Measurements from ENCODE around the gene AHCTF1. TPM values are rescaled to one million over a fixed set of nuclear protein-coding genes. Genes with fewer than 3 reads are reported as not detected.

Gene AHCTF1
- total and polyA plus RNA-seq, 4 donors, result 4.2 to 17.5 (median 10.6) TPM

DNA sequence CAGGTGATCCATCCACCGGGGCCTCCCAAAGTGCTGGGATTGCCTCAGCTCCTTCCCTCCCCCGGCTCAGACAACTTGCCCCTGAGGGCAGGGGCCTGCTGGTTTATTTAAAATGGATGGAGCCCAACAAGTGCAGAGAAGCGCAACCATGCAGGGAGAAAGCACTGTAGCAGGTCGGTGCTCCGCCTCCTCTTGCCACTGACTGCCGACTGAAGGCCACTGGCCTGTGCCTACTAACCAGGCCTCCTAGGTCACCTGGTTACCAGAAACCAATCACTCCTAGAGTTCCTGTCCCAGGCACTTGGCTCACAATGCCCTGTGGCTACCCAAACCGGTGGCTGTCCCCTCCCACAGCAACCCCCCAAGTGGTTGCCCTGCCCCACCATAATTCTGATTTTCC is 40.2 kb upstream of the AHCTF1 start:
- H3K9ac ChIP-seq (ENCODE audit: low read depth in 1 of 2, low read length in 2 of 2), result no peak overlapping the region
- DNase-seq (ENCODE audit: low spot score), result no peak
- H3K27ac ChIP-seq (ENCODE audit: low read depth in 1 of 2, low read length in 2 of 2), result no peak overlapping the region
- peaks cover 3 to 6% (median 5%) of the 10 kb centered on the region in 4 donors for H3K9me3 ChIP-seq (ENCODE audit: control insufficient read depth in 4 of 4, low read length in 3 of 4)
- H3K4me3 ChIP-seq (ENCODE audit: low read depth in 1 of 3, low read length in 3 of 3), result no peak overlapping the region
- peaks cover 0 to 2% (median 0%) of the 10 kb centered on the region in 4 donors for H3K4me1 ChIP-seq (ENCODE audit: control insufficient read depth in 4 of 4, insufficient read depth in 4 of 4, low read length in 3 of 4)
- no peaks in the 10 kb centered on the region for H3K36me3 ChIP-seq (ENCODE audit: control insufficient read depth in 4 of 4, insufficient read depth in 3 of 4, low read depth in 1 of 4, low read length in 3 of 4)
- H3K27me3 ChIP-seq (ENCODE audit: control insufficient read depth in 4 of 4, insufficient read depth in 4 of 4, low read length in 3 of 4), result no peaks in the 10 kb centered on the region
- TF ChIP-seq RAD21 (IDR thresholded peaks at IDR 0.05), result no peak
- TF ChIP-seq TAF1 (conservative IDR thresholded peaks at IDR 0.05), result no peak
- TF ChIP-seq, protein P1, sequence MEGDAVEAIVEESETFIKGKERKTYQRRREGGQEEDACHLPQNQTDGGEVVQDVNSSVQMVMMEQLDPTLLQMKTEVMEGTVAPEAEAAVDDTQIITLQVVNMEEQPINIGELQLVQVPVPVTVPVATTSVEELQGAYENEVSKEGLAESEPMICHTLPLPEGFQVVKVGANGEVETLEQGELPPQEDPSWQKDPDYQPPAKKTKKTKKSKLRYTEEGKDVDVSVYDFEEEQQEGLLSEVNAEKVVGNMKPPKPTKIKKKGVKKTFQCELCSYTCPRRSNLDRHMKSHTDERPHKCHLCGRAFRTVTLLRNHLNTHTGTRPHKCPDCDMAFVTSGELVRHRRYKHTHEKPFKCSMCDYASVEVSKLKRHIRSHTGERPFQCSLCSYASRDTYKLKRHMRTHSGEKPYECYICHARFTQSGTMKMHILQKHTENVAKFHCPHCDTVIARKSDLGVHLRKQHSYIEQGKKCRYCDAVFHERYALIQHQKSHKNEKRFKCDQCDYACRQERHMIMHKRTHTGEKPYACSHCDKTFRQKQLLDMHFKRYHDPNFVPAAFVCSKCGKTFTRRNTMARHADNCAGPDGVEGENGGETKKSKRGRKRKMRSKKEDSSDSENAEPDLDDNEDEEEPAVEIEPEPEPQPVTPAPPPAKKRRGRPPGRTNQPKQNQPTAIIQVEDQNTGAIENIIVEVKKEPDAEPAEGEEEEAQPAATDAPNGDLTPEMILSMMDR (IDR thresholded peaks at IDR 0.05; ENCODE audit: low read depth, low read length, missing input control), result no peak
- TF ChIP-seq, protein P2, sequence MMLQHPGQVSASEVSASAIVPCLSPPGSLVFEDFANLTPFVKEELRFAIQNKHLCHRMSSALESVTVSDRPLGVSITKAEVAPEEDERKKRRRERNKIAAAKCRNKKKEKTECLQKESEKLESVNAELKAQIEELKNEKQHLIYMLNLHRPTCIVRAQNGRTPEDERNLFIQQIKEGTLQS (IDR thresholded peaks at IDR 0.05), result no peak
- TF ChIP-seq, protein P3, sequence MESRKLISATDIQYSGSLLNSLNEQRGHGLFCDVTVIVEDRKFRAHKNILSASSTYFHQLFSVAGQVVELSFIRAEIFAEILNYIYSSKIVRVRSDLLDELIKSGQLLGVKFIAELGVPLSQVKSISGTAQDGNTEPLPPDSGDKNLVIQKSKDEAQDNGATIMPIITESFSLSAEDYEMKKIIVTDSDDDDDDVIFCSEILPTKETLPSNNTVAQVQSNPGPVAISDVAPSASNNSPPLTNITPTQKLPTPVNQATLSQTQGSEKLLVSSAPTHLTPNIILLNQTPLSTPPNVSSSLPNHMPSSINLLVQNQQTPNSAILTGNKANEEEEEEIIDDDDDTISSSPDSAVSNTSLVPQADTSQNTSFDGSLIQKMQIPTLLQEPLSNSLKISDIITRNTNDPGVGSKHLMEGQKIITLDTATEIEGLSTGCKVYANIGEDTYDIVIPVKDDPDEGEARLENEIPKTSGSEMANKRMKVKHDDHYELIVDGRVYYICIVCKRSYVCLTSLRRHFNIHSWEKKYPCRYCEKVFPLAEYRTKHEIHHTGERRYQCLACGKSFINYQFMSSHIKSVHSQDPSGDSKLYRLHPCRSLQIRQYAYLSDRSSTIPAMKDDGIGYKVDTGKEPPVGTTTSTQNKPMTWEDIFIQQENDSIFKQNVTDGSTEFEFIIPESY (IDR thresholded peaks at IDR 0.05), result no peak
- TF ChIP-seq GABPA (IDR thresholded peaks at IDR 0.05 in 1 of 2, conservative IDR thresholded peaks at IDR 0.05 in 1 of 2), result no peak
- TF ChIP-seq, protein P4, sequence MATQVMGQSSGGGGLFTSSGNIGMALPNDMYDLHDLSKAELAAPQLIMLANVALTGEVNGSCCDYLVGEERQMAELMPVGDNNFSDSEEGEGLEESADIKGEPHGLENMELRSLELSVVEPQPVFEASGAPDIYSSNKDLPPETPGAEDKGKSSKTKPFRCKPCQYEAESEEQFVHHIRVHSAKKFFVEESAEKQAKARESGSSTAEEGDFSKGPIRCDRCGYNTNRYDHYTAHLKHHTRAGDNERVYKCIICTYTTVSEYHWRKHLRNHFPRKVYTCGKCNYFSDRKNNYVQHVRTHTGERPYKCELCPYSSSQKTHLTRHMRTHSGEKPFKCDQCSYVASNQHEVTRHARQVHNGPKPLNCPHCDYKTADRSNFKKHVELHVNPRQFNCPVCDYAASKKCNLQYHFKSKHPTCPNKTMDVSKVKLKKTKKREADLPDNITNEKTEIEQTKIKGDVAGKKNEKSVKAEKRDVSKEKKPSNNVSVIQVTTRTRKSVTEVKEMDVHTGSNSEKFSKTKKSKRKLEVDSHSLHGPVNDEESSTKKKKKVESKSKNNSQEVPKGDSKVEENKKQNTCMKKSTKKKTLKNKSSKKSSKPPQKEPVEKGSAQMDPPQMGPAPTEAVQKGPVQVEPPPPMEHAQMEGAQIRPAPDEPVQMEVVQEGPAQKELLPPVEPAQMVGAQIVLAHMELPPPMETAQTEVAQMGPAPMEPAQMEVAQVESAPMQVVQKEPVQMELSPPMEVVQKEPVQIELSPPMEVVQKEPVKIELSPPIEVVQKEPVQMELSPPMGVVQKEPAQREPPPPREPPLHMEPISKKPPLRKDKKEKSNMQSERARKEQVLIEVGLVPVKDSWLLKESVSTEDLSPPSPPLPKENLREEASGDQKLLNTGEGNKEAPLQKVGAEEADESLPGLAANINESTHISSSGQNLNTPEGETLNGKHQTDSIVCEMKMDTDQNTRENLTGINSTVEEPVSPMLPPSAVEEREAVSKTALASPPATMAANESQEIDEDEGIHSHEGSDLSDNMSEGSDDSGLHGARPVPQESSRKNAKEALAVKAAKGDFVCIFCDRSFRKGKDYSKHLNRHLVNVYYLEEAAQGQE (IDR thresholded peaks at IDR 0.05), result no peak
- TF ChIP-seq FOXA1 (IDR thresholded peaks at IDR 0.05), result no peak
- TF ChIP-seq HNF4A (conservative IDR thresholded peaks at IDR 0.05), result no peak
- no peak for TF ChIP-seq FOXA2 (IDR thresholded peaks at IDR 0.05)
- TF ChIP-seq SP1 (IDR thresholded peaks at IDR 0.05), result no peak
- TF ChIP-seq HNF4G (IDR thresholded peaks at IDR 0.05), result no peak
- no peak for TF ChIP-seq NR2F2 (IDR thresholded peaks at IDR 0.05)
- TF ChIP-seq YY1 (IDR thresholded peaks at IDR 0.05), result no peak
- no peak for TF ChIP-seq JUND (IDR thresholded peaks at IDR 0.05)
- no peak for TF ChIP-seq RXRA (IDR thresholded peaks at IDR 0.05)
- TF ChIP-seq EGR1 (IDR thresholded peaks at IDR 0.05; ENCODE audit: low read depth in 2 of 2), result no peak
- TF ChIP-seq, protein P5, sequence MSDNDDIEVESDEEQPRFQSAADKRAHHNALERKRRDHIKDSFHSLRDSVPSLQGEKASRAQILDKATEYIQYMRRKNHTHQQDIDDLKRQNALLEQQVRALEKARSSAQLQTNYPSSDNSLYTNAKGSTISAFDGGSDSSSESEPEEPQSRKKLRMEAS (IDR thresholded peaks at IDR 0.05), result no peak
- WGBS, result 91% methylated on average over 7 of the region's 7 CpGs
